Duodenal mucosa (tissue), 2 donors: ENCODE results near the gene MYO1F.

Experiments
- H3K27ac ChIP-seq: one replicate; pipeline ENCODE4 v1.7.0; 2013; ENCODE audit warnings: low read depth, low read length
- H3K27me3 ChIP-seq, 2 donors: one replicate each; pipeline ENCODE4 v1.7.0; 2013; ENCODE audit warnings: low read length in 2 of 2, control low read depth in 1 of 2; ENCODE audit not compliant: insufficient read depth in 2 of 2, control insufficient read depth in 1 of 2
- H3K36me3 ChIP-seq, 2 donors: one replicate each; pipeline ENCODE4 v1.7.0; 2013; ENCODE audit warnings: low read length in 2 of 2, control low read depth in 1 of 2; ENCODE audit not compliant: insufficient read depth in 2 of 2, control insufficient read depth in 1 of 2
- H3K4me1 ChIP-seq, 2 donors: one replicate each; pipeline ENCODE4 v1.7.0; 2013; ENCODE audit warnings: low read length in 2 of 2, control low read depth in 1 of 2; ENCODE audit not compliant: insufficient read depth in 2 of 2, control insufficient read depth in 1 of 2
- H3K4me3 ChIP-seq, 2 donors: one replicate each; pipeline ENCODE4 v1.7.0; 2013; ENCODE audit warnings: low read length in 2 of 2, low read depth in 1 of 2
- H3K9ac ChIP-seq, 2 donors: one replicate each; pipeline ENCODE4 v1.7.0; 2013; ENCODE audit warnings: low read length in 2 of 2, low read depth in 1 of 2
- H3K9me3 ChIP-seq, 2 donors: one replicate each; pipeline ENCODE4 v1.7.0; 2013; ENCODE audit warnings: low read length in 2 of 2, control low read depth in 1 of 2; ENCODE audit not compliant: control insufficient read depth in 1 of 2

MYO1F gene

DNA sequence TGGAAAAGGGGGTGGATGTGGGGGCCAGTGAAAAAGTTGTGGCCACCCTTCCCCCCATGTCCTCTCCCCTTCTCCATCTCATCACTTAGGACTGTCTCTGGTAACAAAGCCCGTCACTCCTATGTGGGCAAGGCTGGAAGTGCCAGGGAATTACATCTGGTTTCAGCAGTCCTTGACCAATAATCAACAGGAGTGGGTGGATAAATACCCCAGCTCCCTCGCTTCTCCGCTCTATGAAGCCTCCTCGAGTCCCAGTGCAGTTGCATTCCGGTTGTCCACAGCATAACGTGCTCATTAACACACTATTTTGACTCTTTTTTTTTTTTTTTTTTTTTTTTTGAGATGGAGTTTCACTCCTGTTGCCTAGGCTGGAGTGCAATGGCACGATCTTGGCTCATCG, 31.5 kb downstream of the MYO1F start:
- no peak overlapping the region for H3K27ac ChIP-seq
- peaks cover 0 to 14% of the 10 kb centered on the region in 2 donors for H3K36me3 ChIP-seq
- H3K4me3 ChIP-seq, result no peak overlapping the region
- no peaks in the 10 kb centered on the region for H3K9me3 ChIP-seq
- no peaks in the 10 kb centered on the region for H3K4me1 ChIP-seq
- H3K27me3 ChIP-seq, result no peaks in the 10 kb centered on the region
- H3K9ac ChIP-seq, result no peak overlapping the region

DNA sequence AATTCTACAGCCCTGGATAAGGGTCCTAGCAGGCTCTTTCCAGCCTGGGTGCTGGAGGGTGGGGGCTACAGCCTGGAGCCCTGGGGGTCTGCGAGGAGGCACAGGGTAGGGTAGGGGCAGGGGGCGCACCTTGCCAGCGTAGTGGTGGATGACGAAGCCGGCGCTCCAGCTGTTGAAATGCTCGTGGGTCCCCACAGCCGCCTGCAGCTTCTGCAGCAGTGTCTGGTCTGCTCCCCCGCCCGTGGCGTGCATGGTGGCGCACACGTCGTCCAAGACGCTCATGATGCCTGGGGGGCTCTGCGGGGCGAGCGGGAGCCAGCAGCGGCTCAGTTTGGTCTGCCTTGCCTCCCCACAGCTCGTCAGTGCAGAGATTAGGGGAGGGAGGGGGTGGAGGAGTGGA, 33.1 kb downstream of the MYO1F start:
- Histone ChIP-seq H3K4me1 (no peaks in the 10 kb centered on the region), H3K27me3 (no peaks in the 10 kb centered on the region), H3K9me3 (no peaks in the 10 kb centered on the region), H3K4me3 (no peak overlapping the region), H3K36me3 (peaks cover 0 to 11% of the 10 kb centered on the region in 2 donors), H3K9ac (no peak overlapping the region), H3K27ac (no peak overlapping the region)

DNA sequence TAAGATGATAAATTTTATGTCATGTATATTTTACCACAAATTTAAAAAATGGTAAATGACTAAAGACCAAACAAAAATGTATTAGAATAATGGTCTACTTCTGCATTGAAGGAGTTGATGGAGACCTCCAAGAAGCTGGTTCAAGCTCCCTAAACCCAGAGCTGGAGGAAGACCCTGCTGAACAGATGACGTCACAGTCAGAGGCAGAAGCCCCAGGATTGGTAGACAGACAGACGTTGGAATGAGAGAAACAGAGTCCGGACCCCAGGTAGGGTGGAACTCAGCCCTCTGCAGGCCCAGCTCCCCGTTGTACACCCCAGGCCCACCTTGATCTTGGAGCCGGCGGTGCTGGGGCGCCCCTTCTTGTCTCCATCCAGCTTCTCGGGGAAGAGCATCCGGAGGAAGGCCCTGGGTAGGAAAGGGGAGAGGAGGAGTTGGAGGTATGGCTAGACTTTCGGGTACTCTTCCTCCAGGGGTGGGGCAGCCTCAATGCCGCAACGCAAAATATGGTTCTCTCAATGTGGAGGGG, 37.6 kb downstream of the MYO1F start:
- Histone ChIP-seq H3K9ac (no peak overlapping the region), H3K4me1 (no peaks in the 10 kb centered on the region), H3K27ac (no peak overlapping the region), H3K9me3 (no peaks in the 10 kb centered on the region), H3K36me3 (peaks cover 0 to 5% of the 10 kb centered on the region in 2 donors), H3K4me3 (no peak overlapping the region), H3K27me3 (no peaks in the 10 kb centered on the region)

DNA sequence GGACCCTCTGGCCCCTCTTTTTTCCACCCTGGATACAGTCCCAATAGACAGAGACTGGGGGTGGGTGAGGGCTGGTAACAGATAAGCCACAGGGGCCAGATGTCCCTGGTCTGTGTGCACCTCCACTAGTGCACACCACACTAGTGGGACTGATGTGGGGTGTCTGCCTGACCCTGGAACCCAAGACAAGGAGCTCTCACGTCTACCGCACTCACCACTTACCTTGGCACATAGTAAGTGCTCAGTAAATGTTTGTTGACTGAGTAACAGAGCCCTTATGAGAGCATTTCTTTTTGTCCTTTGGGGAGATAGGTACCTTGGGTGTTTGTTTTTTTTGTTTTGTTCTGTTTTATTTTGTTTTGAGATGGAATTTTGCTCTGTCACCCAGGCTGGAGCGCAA, 40.1 kb downstream of the MYO1F start:
- Histone ChIP-seq H3K9me3 (no peaks in the 10 kb centered on the region), H3K9ac (no peak overlapping the region), H3K4me1 (peaks cover 0 to 5% of the 10 kb centered on the region in 2 donors), H3K27ac (no peak overlapping the region), H3K27me3 (no peaks in the 10 kb centered on the region), H3K36me3 (peaks cover 0 to 5% of the 10 kb centered on the region in 2 donors), H3K4me3 (no peak overlapping the region)

DNA sequence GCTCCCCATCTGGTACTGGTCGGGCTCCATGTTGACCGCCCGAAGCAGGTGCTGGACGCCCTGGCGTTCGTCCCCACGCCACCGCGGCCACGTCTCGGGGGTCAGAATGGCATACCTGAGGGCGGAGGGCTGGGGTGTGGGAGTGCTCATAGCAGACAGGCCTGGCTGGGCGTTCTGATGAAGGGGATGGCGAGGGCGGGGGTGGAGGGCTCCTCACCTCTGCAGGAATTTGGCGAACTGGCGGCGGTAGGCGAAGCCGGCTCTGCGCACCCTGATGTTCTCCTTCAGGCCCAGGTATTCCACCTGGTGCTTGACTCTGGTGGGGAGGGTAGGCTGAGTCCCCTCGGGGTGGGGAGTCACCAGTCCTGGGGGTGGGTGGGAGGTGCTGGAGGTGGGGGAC, 41.0 kb downstream of the MYO1F start:
- H3K27me3 ChIP-seq, result no peaks in the 10 kb centered on the region
- H3K27ac ChIP-seq, result no peak overlapping the region
- peaks cover 0 to 8% of the 10 kb centered on the region in 2 donors for H3K36me3 ChIP-seq
- no peak overlapping the region for H3K9ac ChIP-seq
- H3K4me1 ChIP-seq, result peaks cover 0 to 7% of the 10 kb centered on the region in 2 donors
- no peaks in the 10 kb centered on the region for H3K9me3 ChIP-seq
- H3K4me3 ChIP-seq, result no peak overlapping the region

DNA sequence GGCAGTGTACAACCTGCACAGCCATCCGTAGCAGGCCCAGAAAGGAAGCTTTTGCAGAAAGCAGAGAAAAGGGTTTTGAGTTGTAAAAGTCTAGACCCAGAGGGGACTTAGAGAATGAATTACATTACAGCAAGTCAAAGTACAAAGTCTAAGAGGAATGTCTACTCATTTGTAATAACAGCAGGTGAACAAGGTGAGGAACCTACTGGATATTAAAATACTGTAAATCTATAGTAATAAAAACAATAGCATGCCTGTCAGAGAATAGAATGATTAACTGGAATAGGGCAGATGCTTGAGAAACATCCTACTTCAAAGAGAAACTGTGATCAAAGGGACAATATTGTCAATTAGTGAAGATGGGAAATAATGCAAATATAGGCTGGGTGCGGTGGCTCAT, 45.0 kb downstream of the MYO1F start:
- Histone ChIP-seq H3K9ac (no peak overlapping the region), H3K36me3 (peaks cover 0 to 21% of the 10 kb centered on the region in 2 donors), H3K9me3 (no peaks in the 10 kb centered on the region), H3K4me1 (peaks cover 12 to 16% of the 10 kb centered on the region in 2 donors), H3K4me3 (no peak overlapping the region), H3K27me3 (no peaks in the 10 kb centered on the region), H3K27ac (no peak overlapping the region)

DNA sequence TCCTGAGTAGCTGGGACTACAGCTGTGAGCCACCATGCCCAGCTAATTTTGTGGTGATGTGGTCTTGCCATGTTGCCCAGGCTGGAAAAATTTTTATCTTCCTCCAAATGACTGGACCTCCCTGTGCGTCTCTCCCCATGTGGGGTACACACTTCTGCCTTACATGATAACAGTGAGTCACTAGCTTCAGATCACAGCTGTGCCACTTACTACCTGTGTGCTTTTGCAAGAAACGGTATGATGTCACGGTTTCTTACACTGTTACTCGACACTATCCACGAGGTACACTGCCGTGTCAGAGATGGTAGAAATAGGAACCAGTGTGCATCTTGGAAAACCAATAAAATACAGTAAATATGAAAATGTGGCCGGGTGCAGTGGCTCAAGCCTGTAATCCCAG, 45.8 kb downstream of the MYO1F start:
- no peak overlapping the region for H3K9ac ChIP-seq
- H3K27ac ChIP-seq, result no peak overlapping the region
- no peaks in the 10 kb centered on the region for H3K9me3 ChIP-seq
- H3K36me3 ChIP-seq, result peaks cover 0 to 24% of the 10 kb centered on the region in 2 donors
- H3K4me1 ChIP-seq, result peaks cover 16 to 19% of the 10 kb centered on the region in 2 donors
- no peaks in the 10 kb centered on the region for H3K27me3 ChIP-seq
- H3K4me3 ChIP-seq, result no peak overlapping the region

DNA sequence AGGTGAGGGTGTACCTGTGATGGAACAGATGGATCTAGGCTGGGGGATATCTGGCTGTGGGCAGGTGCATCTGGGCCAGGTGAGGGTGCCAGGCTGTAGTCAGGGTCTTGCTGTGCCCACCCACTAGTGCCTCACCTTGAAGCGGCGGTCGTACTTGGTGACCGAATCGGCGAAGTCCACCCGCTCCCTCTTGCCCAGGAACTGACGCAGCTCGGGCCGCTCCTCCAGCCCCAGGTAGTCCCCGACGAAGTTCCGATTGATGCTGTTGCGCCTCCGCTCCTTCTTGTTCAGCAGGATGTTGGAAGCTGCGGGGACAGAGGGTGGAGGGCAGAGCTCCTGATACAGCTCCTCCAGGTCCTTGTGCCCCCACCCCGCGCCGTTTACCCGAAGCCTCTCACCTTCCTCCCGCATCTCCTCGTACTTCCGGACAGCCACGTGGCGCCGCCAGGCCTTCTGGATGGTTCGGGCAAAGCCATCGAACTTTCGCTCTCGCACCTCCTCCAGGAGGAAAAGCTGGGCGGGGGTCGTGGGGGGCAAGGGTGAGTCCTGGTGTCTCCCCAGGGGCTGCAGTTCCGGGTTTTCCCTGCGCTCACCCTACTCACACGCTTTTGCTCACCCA, 47.1 kb downstream of the MYO1F start:
- Histone ChIP-seq H3K4me3 (no peak overlapping the region), H3K27me3 (no peaks in the 10 kb centered on the region), H3K9me3 (no peaks in the 10 kb centered on the region), H3K36me3 (peaks cover 0 to 25% of the 10 kb centered on the region in 2 donors), H3K4me1 (peaks cover 16 to 19% of the 10 kb centered on the region in 2 donors), H3K27ac (no peak overlapping the region), H3K9ac (no peak overlapping the region)

DNA sequence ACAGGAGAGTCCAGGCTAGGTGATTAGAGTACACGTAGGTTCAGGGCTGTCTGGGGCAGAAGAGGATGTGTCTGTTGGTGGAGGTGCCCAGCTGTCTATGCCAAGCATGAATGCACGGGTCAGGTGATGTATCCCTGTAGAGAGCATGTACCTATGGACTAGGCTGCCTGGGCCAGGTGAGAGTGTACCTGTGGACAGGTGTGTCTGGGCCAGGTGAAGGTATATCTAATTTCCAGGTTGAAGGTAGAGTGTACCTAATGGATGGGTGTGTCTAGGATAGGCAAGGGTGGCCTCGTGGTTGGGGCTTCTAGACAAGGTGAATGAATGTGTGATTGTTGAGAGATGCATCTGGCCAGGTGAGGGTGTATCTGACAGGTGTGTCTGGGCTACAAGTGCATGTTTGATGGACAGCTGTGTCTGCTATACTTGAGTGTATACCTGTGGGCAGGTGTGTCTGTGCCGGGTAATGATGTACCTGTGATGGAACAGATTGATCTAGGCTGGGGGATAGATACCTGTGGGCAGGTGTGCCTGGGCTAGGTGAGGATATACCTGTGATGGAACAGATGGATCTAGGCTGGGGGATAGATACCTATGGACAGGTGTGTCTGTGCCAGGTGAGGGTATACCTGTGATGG, 47.8 kb downstream of the MYO1F start:
- Histone ChIP-seq H3K36me3 (peaks cover 0 to 25% of the 10 kb centered on the region in 2 donors), H3K4me1 (peaks cover 16 to 19% of the 10 kb centered on the region in 2 donors), H3K27me3 (no peaks in the 10 kb centered on the region), H3K27ac (no peak overlapping the region), H3K4me3 (no peak overlapping the region), H3K9me3 (no peaks in the 10 kb centered on the region), H3K9ac (no peak overlapping the region)

DNA sequence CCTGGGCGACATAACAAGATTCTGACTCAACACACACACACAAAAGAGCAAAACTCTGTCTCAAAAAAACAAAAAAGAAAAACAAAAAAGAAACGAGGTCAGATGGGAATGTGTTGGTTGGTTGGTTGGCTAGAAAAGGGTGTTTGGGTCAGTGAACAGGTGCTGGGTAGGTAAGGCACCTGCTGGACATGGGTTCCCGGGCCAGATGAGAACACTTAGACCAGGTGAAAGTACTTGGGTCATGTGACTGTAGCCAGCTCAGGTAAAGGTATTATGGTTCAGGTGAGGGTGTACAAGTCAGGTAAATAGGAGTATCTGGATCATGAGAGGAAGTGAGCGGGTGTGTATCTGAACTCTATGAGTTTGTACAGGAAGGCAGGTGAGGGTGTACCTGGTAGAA, 48.7 kb downstream of the MYO1F start:
- Histone ChIP-seq H3K36me3 (peaks cover 0 to 25% of the 10 kb centered on the region in 2 donors), H3K27me3 (no peaks in the 10 kb centered on the region), H3K9ac (no peak overlapping the region), H3K4me3 (no peak overlapping the region), H3K4me1 (peaks cover 16 to 19% of the 10 kb centered on the region in 2 donors), H3K9me3 (no peaks in the 10 kb centered on the region), H3K27ac (no peak overlapping the region)
